HG03354 (cell line): ENCODE data around the gene ENOX1.

Experiments used
- ATAC-seq: cut with Tn5 transposase; IDR thresholded peaks from one replicate; pipeline ENCODE4 v1.9.1; 2021; ENCODE audit warnings: mild to moderate bottlenecking; ENCODE audit not compliant: unreplicated experiment, poor library complexity, severe bottlenecking

ENOX1 gene

GRCh38 chr13:43755844-43756243, 30.9 kb downstream of the ENOX1 start:
- ATAC-seq = no peak

- no peak for ATAC-seq
Measured at GRCh38 chr13:43751624-43752023, 35.1 kb downstream of the ENOX1 start.

GRCh38 chr13:43749503-43749902, 37.3 kb downstream of the ENOX1 start:
- no peak for ATAC-seq

- ATAC-seq = no peak
Measured at GRCh38 chr13:43744261-43745031, 42.3 kb downstream of the ENOX1 start.

- ATAC-seq = no peak
Measured at GRCh38 chr13:43742911-43743310, 43.9 kb downstream of the ENOX1 start.

GRCh38 chr13:43737392-43737923, 49.3 kb downstream of the ENOX1 start:
- no peak for ATAC-seq

- ATAC-seq = no peak
Measured at GRCh38 chr13:43732726-43733125, 54.0 kb downstream of the ENOX1 start.

- no peak for ATAC-seq
Measured at GRCh38 chr13:43731296-43731695, 55.5 kb downstream of the ENOX1 start.

- ATAC-seq = no peak
Measured at GRCh38 chr13:43730642-43731041, 56.1 kb downstream of the ENOX1 start.

GRCh38 chr13:43728421-43728820, 58.4 kb downstream of the ENOX1 start:
- no peak for ATAC-seq

- ATAC-seq = no peak
Measured at GRCh38 chr13:43727856-43728255, 58.9 kb downstream of the ENOX1 start.

GRCh38 chr13:43725460-43725859, 61.3 kb downstream of the ENOX1 start:
- no peak for ATAC-seq

GRCh38 chr13:43720780-43721397, 65.9 kb downstream of the ENOX1 start:
- ATAC-seq = no peak

- ATAC-seq = no peak
Measured at GRCh38 chr13:43698758-43699157, 88.0 kb downstream of the ENOX1 start.

- no peak for ATAC-seq
Measured at GRCh38 chr13:43698009-43698408, 88.8 kb downstream of the ENOX1 start.

- no peak for ATAC-seq
Measured at GRCh38 chr13:43697323-43697722, 89.4 kb downstream of the ENOX1 start.

- ATAC-seq = no peak
Measured at GRCh38 chr13:43694146-43694664, 92.6 kb downstream of the ENOX1 start.

GRCh38 chr13:43693639-43694038, 93.1 kb downstream of the ENOX1 start:
- ATAC-seq = no peak

GRCh38 chr13:43688227-43688907, 98.4 kb downstream of the ENOX1 start:
- ATAC-seq = no peak

- no peak for ATAC-seq
Measured at GRCh38 chr13:43687038-43687437, 99.7 kb downstream of the ENOX1 start.
